Measurements from ENCODE around the gene MPP7. TPM values are rescaled to one million over a fixed set of nuclear protein-coding genes. Genes with fewer than 3 reads are reported as not detected.
A peak's percentile ranks its signal among the peaks of the same experiment; 100 is the strongest.
"Not testable (repeated sequence)": the region's sequence is repeated elsewhere in the genome, so short reads cannot be mapped to it uniquely, and the experiment has no call there.

MPP7 gene
- total RNA-seq = 10 to 100 TPM; 11.6 to 12.8 TPM

GRCh38 chr10:28302638-28303488 lies at the start of gene MPP7:
Gene MPP7 (minus strand): TSS chr10:28303064. CDS start chr10:28238604, 64,460 bp downstream.
- peak; percentile 97 for DNase-seq
- Mint-ChIP-seq H3K27ac (peak within 1 kb of the TSS; percentile 71), H3K36me3 (no peaks in the 10 kb centered on the region), H3K4me3 (peak within 1 kb of the TSS; percentile 90), H3K27me3 (no peaks in the 10 kb centered on the region), H3K9me3 (no peaks in the 10 kb centered on the region), H3K4me1 (ENCODE audit: low read depth) (peaks cover 46% of the 10 kb centered on the region)
- ChIA-PET CTCF (interaction anchor here (0.6 to 11.8 kb wide), 25 partner anchors 9 to 560 kb away, joined by 3 to 159 read pairs (median 7); no protein-coding TSS in a partner anchor), POLR2A (interaction anchor here (0.6 to 3.0 kb wide), 10 partner anchors 12 to 230 kb away, joined by 3 to 50 read pairs (median 3); partner anchors contain the start of gene WAC)
- intact Hi-C loops (cut with micrococcal nuclease) = loop anchor here (1.0 to 5.0 kb wide), 8 partner anchors 31 to 1061 kb away; partner anchors contain the start of genes ACBD5 and WAC

- Mint-ChIP-seq H3K4me3 (no peak overlapping the region), H3K4me1 (ENCODE audit: low read depth) (no peaks in the 10 kb centered on the region), H3K9me3 (peaks cover 11% of the 10 kb centered on the region), H3K27ac (no peak overlapping the region), H3K27me3 (no peaks in the 10 kb centered on the region), H3K36me3 (peaks cover 8% of the 10 kb centered on the region)
- POLR2A ChIA-PET = no interaction called here
- intact Hi-C loops (cut with micrococcal nuclease) = no loop called here
- CTCF ChIA-PET = interaction anchor here (1.8 kb wide), 1 partner anchor 30 kb away, joined by 4 read pairs; no protein-coding TSS in a partner anchor
- DNase-seq = no peak
These were observed 47.0 kb upstream of the MPP7 start for GRCh38 chr10:28349892-28350291.

GRCh38 chr10:28343987-28344895 lies 41.4 kb upstream of the MPP7 start:
- H3K27me3 Mint-ChIP-seq = peaks cover 2% of the 10 kb centered on the region
- peaks cover 7% of the 10 kb centered on the region for H3K4me1 Mint-ChIP-seq (ENCODE audit: low read depth)
- POLR2A ChIA-PET = no interaction called here
- no peak overlapping the region for H3K27ac Mint-ChIP-seq
- peaks cover 17% of the 10 kb centered on the region for H3K36me3 Mint-ChIP-seq
- peaks cover 31% of the 10 kb centered on the region for H3K9me3 Mint-ChIP-seq
- DNase-seq = no peak
- no peak overlapping the region for H3K4me3 Mint-ChIP-seq
- CTCF ChIA-PET = interaction anchor here (1.0 kb wide), 2 partner anchors 15 to 37 kb away, joined by 3 to 4 read pairs; no protein-coding TSS in a partner anchor
- intact Hi-C loops (cut with micrococcal nuclease) = no loop called here

- no peak for DNase-seq
- Mint-ChIP-seq H3K36me3 (peaks cover 17% of the 10 kb centered on the region), H3K9me3 (peaks cover 31% of the 10 kb centered on the region), H3K27me3 (peaks cover 2% of the 10 kb centered on the region), H3K4me1 (ENCODE audit: low read depth) (peaks cover 8% of the 10 kb centered on the region), H3K27ac (no peak overlapping the region), H3K4me3 (no peak overlapping the region)
- intact Hi-C loops (cut with micrococcal nuclease) = no loop called here
- POLR2A ChIA-PET = no interaction called here
- CTCF ChIA-PET = no interaction called here
These were observed 40.4 kb upstream of the MPP7 start for GRCh38 chr10:28343252-28343651.

- intact Hi-C loops (cut with micrococcal nuclease); H3K4me3 Mint-ChIP-seq; CTCF ChIA-PET; DNase-seq; H3K27ac Mint-ChIP-seq; POLR2A ChIA-PET; H3K27me3 Mint-ChIP-seq: not testable (repeated sequence)
- H3K4me1 Mint-ChIP-seq (ENCODE audit: low read depth) = peaks cover 17% of the 10 kb centered on the region
- H3K9me3 Mint-ChIP-seq = peaks cover 22% of the 10 kb centered on the region
- peaks cover 12% of the 10 kb centered on the region for H3K36me3 Mint-ChIP-seq
These were observed 38.8 kb upstream of the MPP7 start for GRCh38 chr10:28341679-28342078.

GRCh38 chr10:28332726-28333125 lies 29.9 kb upstream of the MPP7 start:
- intact Hi-C loops (cut with micrococcal nuclease) = loop anchor here (5.0 to 10.0 kb wide), 2 partner anchors 1178 to 1895 kb away; partner anchors contain the start of genes APBB1IP, MASTL and YME1L1
- Mint-ChIP-seq H3K4me3 (peak overlapping the region; percentile 60), H3K4me1 (ENCODE audit: low read depth) (peaks cover 63% of the 10 kb centered on the region), H3K36me3 (no peaks in the 10 kb centered on the region), H3K27ac (peak overlapping the region; percentile 99), H3K9me3 (no peaks in the 10 kb centered on the region), H3K27me3 (no peaks in the 10 kb centered on the region)
- peak; percentile 23 for DNase-seq
- CTCF ChIA-PET = interaction anchor here (0.9 to 8.0 kb wide), 4 partner anchors 20 to 154 kb away, joined by 3 to 77 read pairs (median 34); partner anchors contain the start of gene MPP7
- POLR2A ChIA-PET = interaction anchor here (0.8 to 4.6 kb wide), 5 partner anchors 21 to 47 kb away, joined by 3 to 57 read pairs (median 13); partner anchors contain the start of gene MPP7

GRCh38 chr10:28331841-28332240 lies 29.0 kb upstream of the MPP7 start:
- H3K4me3 Mint-ChIP-seq = peak overlapping the region; percentile 57
- peak overlapping the region; percentile 99 for H3K27ac Mint-ChIP-seq
- no peak for DNase-seq
- no peaks in the 10 kb centered on the region for H3K27me3 Mint-ChIP-seq
- no peaks in the 10 kb centered on the region for H3K9me3 Mint-ChIP-seq
- intact Hi-C loops (cut with micrococcal nuclease) = loop anchor here (5.0 to 10.0 kb wide), 2 partner anchors 1177 to 1895 kb away; partner anchors contain the start of genes APBB1IP, MASTL and YME1L1
- POLR2A ChIA-PET = interaction anchor here (1.6 to 4.6 kb wide), 3 partner anchors 29 to 36 kb away, joined by 5 to 50 read pairs (median 7); partner anchors contain the start of gene MPP7
- no peaks in the 10 kb centered on the region for H3K36me3 Mint-ChIP-seq
- H3K4me1 Mint-ChIP-seq (ENCODE audit: low read depth) = peaks cover 64% of the 10 kb centered on the region
- CTCF ChIA-PET = interaction anchor here (1.3 to 8.0 kb wide), 3 partner anchors 20 to 50 kb away, joined by 5 to 77 read pairs (median 65); partner anchors contain the start of gene MPP7

- Mint-ChIP-seq H3K27ac (peak overlapping the region; percentile 86), H3K9me3 (no peaks in the 10 kb centered on the region), H3K36me3 (no peaks in the 10 kb centered on the region), H3K4me3 (peak overlapping the region; percentile 7), H3K27me3 (no peaks in the 10 kb centered on the region), H3K4me1 (ENCODE audit: low read depth) (peaks cover 64% of the 10 kb centered on the region)
- ChIA-PET POLR2A (interaction anchor here (1.6 to 4.6 kb wide), 3 partner anchors 28 to 37 kb away, joined by 5 to 50 read pairs (median 7); partner anchors contain the start of gene MPP7), CTCF (interaction anchor here (0.7 to 8.0 kb wide), 5 partner anchors 10 to 80 kb away, joined by 4 to 77 read pairs (median 5); partner anchors contain the start of gene MPP7)
- no peak for DNase-seq
- intact Hi-C loops (cut with micrococcal nuclease) = loop anchor here (5.0 to 10.0 kb wide), 2 partner anchors 1176 to 1894 kb away; partner anchors contain the start of genes APBB1IP, MASTL and YME1L1
These were observed 28.2 kb upstream of the MPP7 start for GRCh38 chr10:28331066-28331465.

GRCh38 chr10:28328346-28328745 lies 25.5 kb upstream of the MPP7 start:
- Mint-ChIP-seq H3K27ac (no peak overlapping the region), H3K9me3 (no peaks in the 10 kb centered on the region), H3K36me3 (no peaks in the 10 kb centered on the region), H3K4me1 (ENCODE audit: low read depth) (peaks cover 65% of the 10 kb centered on the region), H3K4me3 (no peak overlapping the region), H3K27me3 (no peaks in the 10 kb centered on the region)
- no peak for DNase-seq
- intact Hi-C loops (cut with micrococcal nuclease) = no loop called here
- POLR2A ChIA-PET = no interaction called here
- CTCF ChIA-PET = interaction anchor here (1.1 to 8.0 kb wide), 6 partner anchors 25 to 1602 kb away, joined by 3 to 65 read pairs (median 8); partner anchors contain the start of gene MPP7

GRCh38 chr10:28327491-28327880 lies 24.6 kb upstream of the MPP7 start:
- Mint-ChIP-seq H3K36me3 (no peaks in the 10 kb centered on the region), H3K4me3 (no peak overlapping the region), H3K27ac (no peak overlapping the region), H3K27me3 (no peaks in the 10 kb centered on the region), H3K4me1 (ENCODE audit: low read depth) (peaks cover 63% of the 10 kb centered on the region), H3K9me3 (no peaks in the 10 kb centered on the region)
- ChIA-PET CTCF (interaction anchor here (0.7 to 3.9 kb wide), 6 partner anchors 25 to 1601 kb away, joined by 3 to 25 read pairs (median 5); partner anchors contain the start of gene MPP7), POLR2A (interaction anchor here (0.6 to 1.6 kb wide), 2 partner anchors 24 to 39 kb away, joined by 4 read pairs; partner anchors contain the start of gene MPP7)
- no peak for DNase-seq
- intact Hi-C loops (cut with micrococcal nuclease) = no loop called here

Measured in activated CD4-positive, alpha-beta memory T cell treated with anti-CD3 and anti-CD28 coated beads for 36 hours (primary cell).